Measurements from ENCODE around the gene CPA5.

- TF ChIP-seq SIN3A (conservative IDR thresholded peaks at IDR 0.05 in 1 of 2, IDR thresholded peaks at IDR 0.05 in 1 of 2; ENCODE audit: low read depth in 1 of 2, low read length in 2 of 2) (no peak), SUZ12 (IDR thresholded peaks at IDR 0.05; ENCODE audit: low read length) (no peak), JUND (IDR thresholded peaks at IDR 0.05; ENCODE audit: low read length) (no peak), GTF2F1 (IDR thresholded peaks at IDR 0.05; ENCODE audit: borderline replicate concordance, low read depth, low read length) (no peak), TCF12 (IDR thresholded peaks at IDR 0.05; ENCODE audit: low read depth, low read length) (no peak), EZH2 (IDR thresholded peaks at IDR 0.05; ENCODE audit: low read depth, low read length, severe bottlenecking) (no peak), GABPA (IDR thresholded peaks at IDR 0.05; ENCODE audit: borderline replicate concordance, insufficient read depth, low read length) (no peak), CTCF (IDR thresholded peaks at IDR 0.05; ENCODE audit: control extremely low read depth in 1 of 3, insufficient read depth in 1 of 3, low read depth in 1 of 3, low read length in 3 of 3) (no peak), SIX5 (IDR thresholded peaks at IDR 0.05; ENCODE audit: low read depth, low read length) (no peak)
- TF ChIP-seq, protein P1, sequence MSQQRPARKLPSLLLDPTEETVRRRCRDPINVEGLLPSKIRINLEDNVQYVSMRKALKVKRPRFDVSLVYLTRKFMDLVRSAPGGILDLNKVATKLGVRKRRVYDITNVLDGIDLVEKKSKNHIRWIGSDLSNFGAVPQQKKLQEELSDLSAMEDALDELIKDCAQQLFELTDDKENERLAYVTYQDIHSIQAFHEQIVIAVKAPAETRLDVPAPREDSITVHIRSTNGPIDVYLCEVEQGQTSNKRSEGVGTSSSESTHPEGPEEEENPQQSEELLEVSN (IDR thresholded peaks at IDR 0.05), result no peak
Observed at GRCh38 chr7:130346177-130346905, 1.7 kb downstream of the CPA5 start.

Data from H1 (cell line).